Liver (tissue), 9 donors: ENCODE measurements around the gene OOSP2. TPM values are rescaled to one million over a fixed set of nuclear protein-coding genes. Genes with fewer than 3 reads are reported as not detected.

Experiments used
- DNase-seq: peaks from one replicate; pipeline ENCODE4 v3.0.0-alpha.2; 2017; ENCODE audit warnings: low spot score
- H3K27ac ChIP-seq, 2 donors: one replicate each; pipeline ENCODE4 v1.7.0; 2013; ENCODE audit warnings: inconsistent platforms in 2 of 2, low read length in 2 of 2, control low read depth in 1 of 2, low read depth in 1 of 2, mild to moderate bottlenecking in 1 of 2
- H3K27me3 ChIP-seq, 4 donors: one replicate each; pipeline versions ENCODE4 v1.6.1 to v1.7.0; 2013; ENCODE audit warnings: low read length in 3 of 4, inconsistent platforms in 1 of 4, mild to moderate bottlenecking in 1 of 4, moderate library complexity in 1 of 4; ENCODE audit not compliant: control insufficient read depth in 4 of 4, insufficient read depth in 4 of 4
- H3K36me3 ChIP-seq, 4 donors: one replicate each; pipeline versions ENCODE4 v1.6.1 to v1.7.0; 2013; ENCODE audit warnings: low read length in 3 of 4, mild to moderate bottlenecking in 3 of 4, low read depth in 1 of 4, moderate library complexity in 1 of 4; ENCODE audit not compliant: control insufficient read depth in 4 of 4, insufficient read depth in 3 of 4
- H3K4me1 ChIP-seq, 4 donors: one replicate each; pipeline versions ENCODE4 v1.6.1 to v1.7.0; 2013; ENCODE audit warnings: low read length in 3 of 4, mild to moderate bottlenecking in 3 of 4, moderate library complexity in 1 of 4; ENCODE audit not compliant: control insufficient read depth in 4 of 4, insufficient read depth in 4 of 4
- H3K4me3 ChIP-seq, 3 donors: one replicate each; pipeline versions ENCODE4 v1.6.1 to v1.7.0; 2013; ENCODE audit warnings: low read length in 3 of 3, control low read depth in 1 of 3, low read depth in 1 of 3, mild to moderate bottlenecking in 1 of 3
- H3K9ac ChIP-seq, 2 donors: one replicate each; pipeline ENCODE4 v1.7.0; 2013; ENCODE audit warnings: low read length in 2 of 2, mild to moderate bottlenecking in 2 of 2, moderate library complexity in 2 of 2, control low read depth in 1 of 2, low read depth in 1 of 2
- H3K9me3 ChIP-seq, 4 donors: one replicate each; pipeline versions ENCODE4 v1.6.1 to v1.7.0; 2013; ENCODE audit warnings: low read length in 3 of 4; ENCODE audit not compliant: control insufficient read depth in 4 of 4
- ATF3 ChIP-seq: IDR thresholded peaks from 2 replicates; pipeline ENCODE4 v1.6.1; 2016; ENCODE audit warnings: antibody characterized with exemption
- CTCF ChIP-seq: fragments of 150-350 bp; IDR thresholded peaks from 2 replicates; pipeline ENCODE4 v1.5.1; 2017; ENCODE audit warnings: improper control_type of control experiment, low read depth, low read length; ENCODE audit not compliant: missing input control
- EGR1 ChIP-seq, 2 donors: IDR thresholded peaks; 2 replicates each; pipeline ENCODE4 v1.6.1; 2016 to 2018; ENCODE audit warnings: antibody characterized with exemption in 2 of 2, low read depth in 2 of 2
- FOXA1 ChIP-seq: IDR thresholded peaks from 2 replicates; pipeline ENCODE4 v1.6.1; 2016; ENCODE audit warnings: antibody characterized with exemption
- FOXA2 ChIP-seq: IDR thresholded peaks from 2 replicates; pipeline ENCODE4 v1.6.1; 2016; ENCODE audit warnings: antibody characterized with exemption
- GABPA ChIP-seq, 2 donors: IDR thresholded peaks in 1 of 2; conservative IDR thresholded peaks in 1 of 2; 2 replicates each; pipeline ENCODE4 v1.6.1; 2016; ENCODE audit warnings: antibody characterized with exemption in 2 of 2, mild to moderate bottlenecking in 1 of 2, moderate library complexity in 1 of 2
- HNF4A ChIP-seq, 2 donors: conservative IDR thresholded peaks; 2 replicates each; pipeline ENCODE4 v1.6.1; 2016; ENCODE audit warnings: antibody characterized with exemption in 2 of 2, mild to moderate bottlenecking in 2 of 2
- HNF4G ChIP-seq: IDR thresholded peaks from 2 replicates; pipeline ENCODE4 v1.6.1; 2016; ENCODE audit warnings: antibody characterized with exemption
- JUND ChIP-seq, 2 donors: IDR thresholded peaks; 2 replicates each; pipeline ENCODE4 v1.6.1; 2016; ENCODE audit warnings: antibody characterized with exemption in 2 of 2
- MAX ChIP-seq: IDR thresholded peaks from 2 replicates; pipeline ENCODE4 v1.6.1; 2016; ENCODE audit warnings: antibody characterized with exemption
- NR2F2 ChIP-seq: IDR thresholded peaks from 2 replicates; pipeline ENCODE4 v1.6.1; 2016; ENCODE audit warnings: antibody characterized with exemption
- RAD21 ChIP-seq, 2 donors: IDR thresholded peaks; 2 replicates each; pipeline ENCODE4 v1.6.1; 2016; ENCODE audit warnings: antibody characterized with exemption in 2 of 2, mild to moderate bottlenecking in 2 of 2
- REST ChIP-seq: IDR thresholded peaks from 2 replicates; pipeline ENCODE4 v1.6.1; 2016; ENCODE audit warnings: antibody characterized with exemption, mild to moderate bottlenecking
- RXRA ChIP-seq, 2 donors: IDR thresholded peaks; 2 replicates each; pipeline ENCODE4 v1.6.1; 2017 to 2018; ENCODE audit warnings: antibody characterized with exemption in 2 of 2, mild to moderate bottlenecking in 1 of 2
- SP1 ChIP-seq: IDR thresholded peaks from 2 replicates; pipeline ENCODE4 v1.6.1; 2018; ENCODE audit warnings: antibody characterized with exemption, mild to moderate bottlenecking
- TAF1 ChIP-seq: conservative IDR thresholded peaks from 2 replicates; pipeline ENCODE4 v1.6.1; 2016; ENCODE audit warnings: antibody characterized with exemption, mild to moderate bottlenecking
- YY1 ChIP-seq: IDR thresholded peaks from 2 replicates; pipeline ENCODE4 v1.6.1; 2016; ENCODE audit warnings: antibody characterized with exemption, mild to moderate bottlenecking
- ZBTB33 ChIP-seq: IDR thresholded peaks from 2 replicates; pipeline ENCODE4 v1.6.1; 2016; ENCODE audit warnings: antibody characterized with exemption
- WGBS: extraction: QIAGEN DNeasy Blood & Tissue Kit; methylation state at CpG from one replicate; pipeline ENCODE4 v1.1.7; 2013; 5-methylcytosine and 5-hydroxymethylcytosine counted together
- polyA plus RNA-seq, 2 donors: library from polyadenylated mRNA; stranded (reverse) in 1 of 2; unstranded in 1 of 2; fragments of 200-250 nt in 1 of 2; fragments of >200 nt in 1 of 2; fragmentation: Nextera tagmentation in 1 of 2; extraction: Ambion mirVana in 1 of 2; gene quantifications; one replicate each; pipeline versions ENCODE4 v1.2.1 to v1.2.3, GENCODE V29; 2013 to 2015
- total RNA-seq, 2 donors: library from RNA; depleted of rRNA; stranded (reverse); fragments of >200 nt; gene quantifications; one replicate each; pipeline ENCODE4 v1.2.3, GENCODE V29; 2014
- donor health status: healthy.
- donor health status: healthy.
- donor health status: healthy.
- donor health status: healthy.
- donor health status: healthy.

Gene OOSP2
- total and polyA plus RNA-seq, 4 donors, result not detected

- TF ChIP-seq NR2F2, result no peak
- no peak for TF ChIP-seq JUND (IDR thresholded peaks at IDR 0.05)
- TF ChIP-seq RXRA (IDR thresholded peaks at IDR 0.05), result no peak
- no peak for TF ChIP-seq GABPA (IDR thresholded peaks at IDR 0.05 in 1 of 2, conservative IDR thresholded peaks at IDR 0.05 in 1 of 2)
- TF ChIP-seq EGR1 (IDR thresholded peaks at IDR 0.05; ENCODE audit: low read depth in 2 of 2), result no peak
- TF ChIP-seq YY1, result no peak
- no peak for TF ChIP-seq ZBTB33
- TF ChIP-seq HNF4G, result no peak
Measured at GRCh38 chr11:60080535-60080934, 40.3 kb downstream of the OOSP2 start (continued).

DNA sequence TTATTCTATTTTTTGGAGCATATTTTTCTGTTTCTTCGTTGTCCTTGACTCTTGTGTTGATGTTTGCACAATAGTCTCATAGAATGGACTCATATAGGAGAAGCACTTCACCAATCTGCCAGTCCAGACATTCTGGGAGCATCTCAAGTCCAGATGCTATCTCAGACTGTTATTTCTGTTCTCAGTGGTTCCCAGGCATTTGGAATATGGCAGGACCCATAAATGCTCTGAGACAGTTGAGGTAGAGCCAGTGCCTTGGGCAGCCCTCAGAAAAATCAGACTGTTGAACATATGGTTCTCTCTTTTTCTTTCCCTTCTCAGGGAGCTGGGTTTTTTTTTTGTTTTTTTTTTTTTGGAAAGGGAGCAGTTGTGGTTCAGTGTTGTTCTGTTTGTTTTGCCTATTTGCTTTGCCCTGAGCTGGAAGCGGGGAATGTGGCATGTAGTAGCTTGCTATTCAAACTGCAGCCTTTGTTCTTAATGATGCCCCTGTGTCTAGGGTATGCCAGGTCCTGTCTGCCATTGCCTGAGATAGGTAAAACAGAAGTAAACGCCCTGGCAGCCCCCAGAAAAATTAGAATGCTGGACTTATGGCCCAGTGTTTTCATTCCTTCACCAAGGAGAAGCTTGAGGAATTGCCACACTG lies 44.5 kb downstream of the OOSP2 start:
- no peak for DNase-seq
- peaks cover 0 to 5% (median 0%) of the 10 kb centered on the region in 4 donors for H3K9me3 ChIP-seq
- H3K27ac ChIP-seq, result no peak overlapping the region
- TF ChIP-seq YY1, result no peak
- no peak for TF ChIP-seq GABPA (IDR thresholded peaks at IDR 0.05 in 1 of 2, conservative IDR thresholded peaks at IDR 0.05 in 1 of 2)
- TF ChIP-seq RAD21 (IDR thresholded peaks at IDR 0.05), result no peak
- no peak for TF ChIP-seq ATF3
- TF ChIP-seq SP1, result no peak
- no peak for TF ChIP-seq FOXA1
- TF ChIP-seq HNF4G, result no peak
- no peak for TF ChIP-seq ZBTB33
- no peak for TF ChIP-seq CTCF
- TF ChIP-seq JUND (IDR thresholded peaks at IDR 0.05), result no peak
- TF ChIP-seq MAX, result no peak
- no peak for TF ChIP-seq NR2F2
- TF ChIP-seq EGR1 (IDR thresholded peaks at IDR 0.05; ENCODE audit: low read depth in 2 of 2), result no peak
- no peak for TF ChIP-seq RXRA (IDR thresholded peaks at IDR 0.05)
- no peak for TF ChIP-seq FOXA2
- TF ChIP-seq TAF1, result no peak
- TF ChIP-seq HNF4A (conservative IDR thresholded peaks at IDR 0.05), result no peak
- TF ChIP-seq REST, result no peak
- no peaks in the 10 kb centered on the region for H3K36me3 ChIP-seq
- H3K27me3 ChIP-seq, result peaks cover 0 to 3% (median 0%) of the 10 kb centered on the region in 4 donors
- H3K4me3 ChIP-seq, result no peak overlapping the region
- 55% methylated on average over 3 of the region's 3 CpGs for WGBS
- H3K4me1 ChIP-seq, result no peaks in the 10 kb centered on the region
- no peak overlapping the region for H3K9ac ChIP-seq
